ENCODE measurements around the gene DNAI1.
"Not testable (repeated sequence)": the region's sequence is repeated elsewhere in the genome, so short reads cannot be mapped to it uniquely, and the experiment has no call there.

DNAI1 gene

GRCh38 chr9:34437006-34437925 lies 21.3 kb upstream of the DNAI1 start:
- peak; percentile 62 for DNase-seq
- Histone ChIP-seq H3K36me3 (replicated peaks) (no peaks in the 10 kb centered on the region), H3K4me3 (ENCODE audit: low read depth, low read length) (no peak overlapping the region), H3K27me3 (replicated peaks) (no peaks in the 10 kb centered on the region), H3K27ac (no peak overlapping the region)
- in situ Hi-C loops (cut with HindIII; ENCODE audit: low pct_ligation_motif_present, low sequenced_read_pairs) = no loop called here
- TF ChIP-seq, protein P1, sequence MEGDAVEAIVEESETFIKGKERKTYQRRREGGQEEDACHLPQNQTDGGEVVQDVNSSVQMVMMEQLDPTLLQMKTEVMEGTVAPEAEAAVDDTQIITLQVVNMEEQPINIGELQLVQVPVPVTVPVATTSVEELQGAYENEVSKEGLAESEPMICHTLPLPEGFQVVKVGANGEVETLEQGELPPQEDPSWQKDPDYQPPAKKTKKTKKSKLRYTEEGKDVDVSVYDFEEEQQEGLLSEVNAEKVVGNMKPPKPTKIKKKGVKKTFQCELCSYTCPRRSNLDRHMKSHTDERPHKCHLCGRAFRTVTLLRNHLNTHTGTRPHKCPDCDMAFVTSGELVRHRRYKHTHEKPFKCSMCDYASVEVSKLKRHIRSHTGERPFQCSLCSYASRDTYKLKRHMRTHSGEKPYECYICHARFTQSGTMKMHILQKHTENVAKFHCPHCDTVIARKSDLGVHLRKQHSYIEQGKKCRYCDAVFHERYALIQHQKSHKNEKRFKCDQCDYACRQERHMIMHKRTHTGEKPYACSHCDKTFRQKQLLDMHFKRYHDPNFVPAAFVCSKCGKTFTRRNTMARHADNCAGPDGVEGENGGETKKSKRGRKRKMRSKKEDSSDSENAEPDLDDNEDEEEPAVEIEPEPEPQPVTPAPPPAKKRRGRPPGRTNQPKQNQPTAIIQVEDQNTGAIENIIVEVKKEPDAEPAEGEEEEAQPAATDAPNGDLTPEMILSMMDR (IDR thresholded peaks at IDR 0.05; ENCODE audit: low read depth, low read length, missing control alignments) = peak; percentile 83

GRCh38 chr9:34437926-34438307 lies 20.7 kb upstream of the DNAI1 start:
- H3K4me3 ChIP-seq (ENCODE audit: low read depth, low read length); H3K27ac ChIP-seq; H3K27me3 ChIP-seq (replicated peaks); H3K36me3 ChIP-seq (replicated peaks); in situ Hi-C loops (cut with HindIII; ENCODE audit: low pct_ligation_motif_present, low sequenced_read_pairs); DNase-seq: not testable (repeated sequence)

DNA sequence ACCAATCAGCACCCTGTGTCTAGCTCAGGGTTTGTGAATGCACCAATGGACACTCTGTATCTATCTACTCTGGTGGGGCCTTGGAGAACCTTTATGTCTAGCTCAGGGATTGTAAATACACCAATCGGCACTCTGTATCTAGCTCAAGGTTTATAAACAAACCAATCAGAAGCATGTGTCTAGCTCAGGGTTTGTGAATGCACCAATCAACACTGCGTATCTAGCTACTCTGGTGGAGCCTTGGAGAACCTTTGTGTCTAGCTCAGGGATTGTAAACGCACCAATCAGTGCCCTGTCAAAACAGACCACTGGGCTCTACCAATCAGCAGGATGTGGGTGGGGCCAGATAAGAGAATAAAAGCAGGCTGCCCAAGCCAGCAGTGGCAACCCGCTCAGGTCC lies 20.1 kb upstream of the DNAI1 start:
- in situ Hi-C loops (cut with HindIII; ENCODE audit: low pct_ligation_motif_present, low sequenced_read_pairs); DNase-seq: not testable (repeated sequence)

DNA sequence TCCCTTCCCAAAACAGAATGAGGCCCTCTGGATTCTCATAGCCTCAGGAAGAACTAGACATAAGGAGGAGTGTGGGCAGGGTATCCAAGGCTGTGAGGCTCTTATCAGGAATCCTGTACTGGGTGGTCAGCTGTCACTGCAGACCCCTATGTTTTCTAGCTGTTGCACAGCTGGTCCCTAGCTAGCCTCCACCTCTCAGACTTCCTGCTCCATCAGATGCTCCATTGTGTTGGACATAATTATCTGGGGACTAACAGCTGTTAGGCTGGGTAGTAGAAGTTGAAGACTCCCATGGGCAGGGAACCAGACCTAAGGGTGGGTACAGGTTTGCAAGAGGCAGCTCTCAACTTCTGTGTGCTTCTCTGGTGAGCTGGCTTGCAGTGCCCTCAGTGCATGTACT lies 18.6 kb upstream of the DNAI1 start:
- in situ Hi-C loops (cut with HindIII; ENCODE audit: low pct_ligation_motif_present, low sequenced_read_pairs) = no loop called here

More for the DNA sequence above, 20.1 kb upstream of the DNAI1 start:
- not testable (repeated sequence) for H3K4me3 ChIP-seq (ENCODE audit: low read depth, low read length); H3K27ac ChIP-seq; H3K27me3 ChIP-seq (replicated peaks); H3K36me3 ChIP-seq (replicated peaks)

DNA sequence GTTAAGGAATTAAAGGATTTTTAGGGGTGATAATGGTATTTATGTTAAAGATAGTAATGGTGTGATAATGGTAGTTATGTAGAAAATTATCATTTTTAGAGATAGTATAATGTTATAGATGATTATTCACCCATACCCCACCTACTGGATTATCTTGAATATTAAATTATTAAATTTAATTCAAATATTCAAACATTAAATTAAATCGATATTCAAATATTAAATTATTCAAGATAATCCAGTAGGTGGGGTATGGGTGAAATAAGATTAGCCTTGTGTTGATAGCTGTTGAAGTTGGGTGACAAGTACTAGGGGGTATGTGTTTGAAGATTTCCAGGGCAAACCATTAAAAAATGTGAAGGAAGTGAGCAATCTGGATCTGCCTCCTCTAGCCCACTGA lies 15.8 kb upstream of the DNAI1 start:
- TF ChIP-seq, protein P1 (IDR thresholded peaks at IDR 0.05; ENCODE audit: low read depth, low read length, missing control alignments) = no peak
- Histone ChIP-seq H3K27ac (no peak overlapping the region), H3K27me3 (replicated peaks) (no peaks in the 10 kb centered on the region), H3K36me3 (replicated peaks) (no peaks in the 10 kb centered on the region), H3K4me3 (ENCODE audit: low read depth, low read length) (no peak overlapping the region)
- DNase-seq = no peak
- in situ Hi-C loops (cut with HindIII; ENCODE audit: low pct_ligation_motif_present, low sequenced_read_pairs) = no loop called here

More for the DNA sequence above, 18.6 kb upstream of the DNAI1 start:
- no peaks in the 10 kb centered on the region for H3K27me3 ChIP-seq (replicated peaks)
- TF ChIP-seq, protein P1 (IDR thresholded peaks at IDR 0.05; ENCODE audit: low read depth, low read length, missing control alignments) = no peak
- no peak for DNase-seq
- no peaks in the 10 kb centered on the region for H3K36me3 ChIP-seq (replicated peaks)
- H3K4me3 ChIP-seq (ENCODE audit: low read depth, low read length) = no peak overlapping the region
- H3K27ac ChIP-seq = no peak overlapping the region

- no peak overlapping the region for H3K4me3 ChIP-seq (ENCODE audit: low read depth, low read length)
- no peaks in the 10 kb centered on the region for H3K27me3 ChIP-seq (replicated peaks)
- TF ChIP-seq, protein P1 (IDR thresholded peaks at IDR 0.05; ENCODE audit: low read depth, low read length, missing control alignments) = no peak
- H3K27ac ChIP-seq = no peak overlapping the region
- no peak for DNase-seq
- no peaks in the 10 kb centered on the region for H3K36me3 ChIP-seq (replicated peaks)
- in situ Hi-C loops (cut with HindIII; ENCODE audit: low pct_ligation_motif_present, low sequenced_read_pairs) = no loop called here
These were observed 15.1 kb upstream of the DNAI1 start for GRCh38 chr9:34443533-34443932.

DNA sequence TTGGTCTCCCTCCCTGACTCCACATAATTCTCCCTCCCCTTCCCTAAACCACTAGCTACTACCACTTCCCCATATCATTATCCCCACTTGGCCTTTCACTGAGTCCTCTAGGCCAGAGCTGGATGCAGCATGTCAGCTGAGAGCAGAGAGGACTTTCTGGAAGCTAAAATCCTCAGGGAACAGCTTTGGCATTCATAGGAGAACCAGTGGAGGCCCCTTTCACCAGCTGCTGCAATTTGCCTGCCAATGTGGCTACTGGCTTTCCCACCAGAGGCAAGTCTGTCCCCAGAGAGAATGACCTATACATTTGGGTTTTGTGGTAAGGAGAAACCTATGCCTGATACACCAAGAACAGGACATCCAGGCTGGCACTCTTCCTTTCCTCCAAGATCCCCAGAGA lies 14.6 kb upstream of the DNAI1 start:
- in situ Hi-C loops (cut with HindIII; ENCODE audit: low pct_ligation_motif_present, low sequenced_read_pairs) = no loop called here
- H3K36me3 ChIP-seq (replicated peaks) = no peaks in the 10 kb centered on the region
- no peak for DNase-seq
- TF ChIP-seq, protein P1 (IDR thresholded peaks at IDR 0.05; ENCODE audit: low read depth, low read length, missing control alignments) = no peak
- no peaks in the 10 kb centered on the region for H3K27me3 ChIP-seq (replicated peaks)
- H3K4me3 ChIP-seq (ENCODE audit: low read depth, low read length) = no peak overlapping the region
- no peak overlapping the region for H3K27ac ChIP-seq

Data from brain microvascular endothelial cell (primary cell).